Measurements from ENCODE around the gene BMAL1.

The BMAL1 gene

GRCh38 chr11:13366266-13367026, 88.9 kb downstream of the BMAL1 start:
- no peak overlapping the region for H3K4me3 ChIP-seq (replicated peaks; ENCODE audit: low read depth, low read length)
- DNase-seq (ENCODE audit: low read depth), result no peak
- TF ChIP-seq CTCF (IDR thresholded peaks at IDR 0.05; ENCODE audit: low read length, missing control alignments), result no peak

- H3K4me3 ChIP-seq (replicated peaks; ENCODE audit: low read depth, low read length), result no peak overlapping the region
- no peak for TF ChIP-seq CTCF (IDR thresholded peaks at IDR 0.05; ENCODE audit: low read length, missing control alignments)
- DNase-seq (ENCODE audit: low read depth), result no peak
These were observed 89.5 kb downstream of the BMAL1 start for GRCh38 chr11:13367115-13367514.

- peak; percentile 15 for DNase-seq (ENCODE audit: low read depth)
- no peak overlapping the region for H3K4me3 ChIP-seq (replicated peaks; ENCODE audit: low read depth, low read length)
- TF ChIP-seq CTCF (IDR thresholded peaks at IDR 0.05; ENCODE audit: low read length, missing control alignments), result no peak
These were observed 90.5 kb downstream of the BMAL1 start for GRCh38 chr11:13368041-13368446.

- DNase-seq (ENCODE audit: low read depth), result no peak
- H3K4me3 ChIP-seq (replicated peaks; ENCODE audit: low read depth, low read length), result no peak overlapping the region
- no peak for TF ChIP-seq CTCF (IDR thresholded peaks at IDR 0.05; ENCODE audit: low read length, missing control alignments)
These were observed 95.6 kb downstream of the BMAL1 start for GRCh38 chr11:13373216-13373615.

- peak; percentile 54 for DNase-seq (ENCODE audit: low read depth)
- no peak overlapping the region for H3K4me3 ChIP-seq (replicated peaks; ENCODE audit: low read depth, low read length)
- TF ChIP-seq CTCF (IDR thresholded peaks at IDR 0.05; ENCODE audit: low read length, missing control alignments), result no peak
These were observed 98.2 kb downstream of the BMAL1 start for GRCh38 chr11:13375798-13376197.

GRCh38 chr11:13376402-13376801, 98.8 kb downstream of the BMAL1 start:
- H3K4me3 ChIP-seq (replicated peaks; ENCODE audit: low read depth, low read length), result no peak overlapping the region
- no peak for DNase-seq (ENCODE audit: low read depth)
- TF ChIP-seq CTCF (IDR thresholded peaks at IDR 0.05; ENCODE audit: low read length, missing control alignments), result no peak

- no peak for TF ChIP-seq CTCF (IDR thresholded peaks at IDR 0.05; ENCODE audit: low read length, missing control alignments)
- H3K4me3 ChIP-seq (replicated peaks; ENCODE audit: low read depth, low read length), result no peak overlapping the region
- DNase-seq (ENCODE audit: low read depth), result no peak
These were observed 99.2 kb downstream of the BMAL1 start for GRCh38 chr11:13376838-13377237.
